AG04449 (cell line): ENCODE results near the gene NOP9.

Experiments
- CTCF ChIA-PET: fragments of 350-600 bp; formaldehyde crosslinking; extraction: SDS; loops from one replicate; lab custom pipeline; 2021; ENCODE audit warnings: antibody characterized with exemption; lab: Yijun Ruan, JAX
- POLR2A ChIA-PET: fragments of 400-600, 350-600 bp; formaldehyde crosslinking; extraction: SDS; loops from one replicate; lab custom pipeline; 2020; ENCODE audit warnings: antibody characterized with exemption, inconsistent platforms; lab: Yijun Ruan, JAX
- DNase-seq: peaks from one replicate; pipeline ENCODE4 v3.0.0-alpha.2; 2010; ENCODE audit warnings: low read depth, low spot score
- H3K4me3 ChIP-seq: 2 replicates; pipeline ENCODE4 v1.5.1; 2011; ENCODE audit warnings: low read depth, mild to moderate bottlenecking, control low read depth, low read length
- CTCF ChIP-seq: IDR thresholded peaks from one replicate; pipeline ENCODE4 v1.5.1; 2011; ENCODE audit warnings: mild to moderate bottlenecking, moderate library complexity, low read length, control low read depth, inconsistent platforms; ENCODE audit not compliant: insufficient read depth; ENCODE audit errors: missing control alignments

NOP9 gene

GRCh38 chr14:24321212-24321975 is 21.7 kb downstream of the NOP9 start:
- no peak for DNase-seq
- TF ChIP-seq CTCF: no peak
- ChIA-PET POLR2A (no interaction called here), CTCF (interaction anchor here (0.7 to 37.5 kb wide), 8 partner anchors 11 to 106 kb away, joined by 3 to 1633 read pairs (median 3); partner anchors contain the start of genes ADCY4, CBLN3, CIDEB and DHRS1)
- no peak overlapping the region for H3K4me3 ChIP-seq

GRCh38 chr14:24322672-24323071 is 23.0 kb downstream of the NOP9 start:
- ChIA-PET POLR2A (no interaction called here), CTCF (interaction anchor here (1.0 to 37.5 kb wide), 5 partner anchors 10 to 105 kb away, joined by 3 to 1633 read pairs (median 114); partner anchors contain the start of genes ADCY4, CBLN3, CIDEB and DHRS1)
- DNase-seq: no peak
- no peak overlapping the region for H3K4me3 ChIP-seq
- TF ChIP-seq CTCF: no peak

GRCh38 chr14:24323341-24323740 is 23.7 kb downstream of the NOP9 start:
- no peak for TF ChIP-seq CTCF
- DNase-seq: no peak
- ChIA-PET CTCF (interaction anchor here (1.0 to 37.5 kb wide), 4 partner anchors 9 to 104 kb away, joined by 3 to 1633 read pairs (median 401); partner anchors contain the start of genes ADCY4, CBLN3, CIDEB and DHRS1), POLR2A (no interaction called here)
- no peak overlapping the region for H3K4me3 ChIP-seq

- CTCF ChIA-PET: interaction anchor here (0.6 to 37.5 kb wide), 5 partner anchors 8 to 103 kb away, joined by 3 to 1633 read pairs (median 114); partner anchors contain the start of genes ADCY4, CBLN3, CIDEB and DHRS1
- DNase-seq: no peak
- POLR2A ChIA-PET: no interaction called here
- H3K4me3 ChIP-seq: no peak overlapping the region
- TF ChIP-seq CTCF: no peak
Measured at GRCh38 chr14:24324024-24324423, 24.4 kb downstream of the NOP9 start.

GRCh38 chr14:24325041-24325530 is 25.4 kb downstream of the NOP9 start:
- no peak for TF ChIP-seq CTCF
- no peak for DNase-seq
- ChIA-PET POLR2A (no interaction called here), CTCF (interaction anchor here (1.2 to 37.5 kb wide), 7 partner anchors 8 to 353 kb away, joined by 3 to 1633 read pairs (median 4); partner anchors contain the start of genes ADCY4, CBLN3, CIDEB and DHRS1)
- no peak overlapping the region for H3K4me3 ChIP-seq

GRCh38 chr14:24325963-24326362 is 26.3 kb downstream of the NOP9 start:
- POLR2A ChIA-PET: no interaction called here
- H3K4me3 ChIP-seq: no peak overlapping the region
- no peak for TF ChIP-seq CTCF
- CTCF ChIA-PET: interaction anchor here (0.6 to 37.5 kb wide), 5 partner anchors 7 to 101 kb away, joined by 3 to 1633 read pairs (median 114); partner anchors contain the start of genes ADCY4, CBLN3, CIDEB and DHRS1
- no peak for DNase-seq
